Activated CD4-positive, alpha-beta T cell treated with anti-CD3 and anti-CD28 coated beads, Interleukin-2, Interleukin-4, amounts not matched to agents 100 ng/mL and 50 ng/mL, durations not matched to agents 16 hours and 8 hours (primary cell): Measurements from ENCODE around the gene PLSCR4.
"Not testable (repeated sequence)": the region's sequence is repeated elsewhere in the genome, so short reads cannot be mapped to it uniquely, and the experiment has no call there.

Experiments used
- DNase-seq: peaks from one replicate; pipeline ENCODE4 v3.0.0-alpha.2; 2020; ENCODE audit warnings: low spot score

The PLSCR4 gene

GRCh38 chr3:146246526-146246925, 4.4 kb downstream of the PLSCR4 start:
- no peak for DNase-seq

- no peak for DNase-seq
These were observed 7.3 kb downstream of the PLSCR4 start for GRCh38 chr3:146243559-146243958.

DNA sequence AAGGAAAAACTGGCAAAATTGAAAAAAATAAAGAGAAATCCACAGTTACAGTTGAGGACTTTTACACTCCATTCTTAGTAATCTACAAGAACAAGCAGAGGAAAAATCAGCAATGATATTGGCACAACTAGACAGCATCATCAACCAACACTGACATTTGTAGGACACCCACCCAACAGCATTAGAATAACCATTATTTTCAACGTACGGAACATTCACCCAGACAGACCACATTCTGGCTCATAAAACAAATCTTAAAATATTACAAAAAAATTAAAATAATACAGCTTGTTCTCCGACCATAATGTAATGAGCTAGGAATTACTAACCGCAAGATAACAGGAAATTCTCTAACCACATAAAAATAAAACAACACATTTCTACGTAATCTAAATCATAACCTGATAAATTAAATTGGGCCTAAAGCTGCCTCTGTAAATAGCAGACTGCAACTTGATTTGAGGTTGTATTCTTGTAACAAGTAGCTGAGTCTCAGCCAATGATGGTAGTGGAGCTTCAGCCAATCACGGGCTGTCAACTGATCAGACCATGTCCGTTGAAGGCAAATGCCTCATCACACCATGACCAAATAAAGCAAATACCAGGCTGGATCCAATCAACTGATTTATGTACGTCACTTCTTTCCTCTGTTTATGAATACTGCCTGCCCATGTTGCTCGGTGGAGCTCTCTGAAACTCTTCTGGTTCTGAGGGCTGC, 9.2 kb downstream of the PLSCR4 start:
- no peak for DNase-seq

- DNase-seq, result no peak
These were observed 17.4 kb downstream of the PLSCR4 start for GRCh38 chr3:146233487-146233886.

DNA sequence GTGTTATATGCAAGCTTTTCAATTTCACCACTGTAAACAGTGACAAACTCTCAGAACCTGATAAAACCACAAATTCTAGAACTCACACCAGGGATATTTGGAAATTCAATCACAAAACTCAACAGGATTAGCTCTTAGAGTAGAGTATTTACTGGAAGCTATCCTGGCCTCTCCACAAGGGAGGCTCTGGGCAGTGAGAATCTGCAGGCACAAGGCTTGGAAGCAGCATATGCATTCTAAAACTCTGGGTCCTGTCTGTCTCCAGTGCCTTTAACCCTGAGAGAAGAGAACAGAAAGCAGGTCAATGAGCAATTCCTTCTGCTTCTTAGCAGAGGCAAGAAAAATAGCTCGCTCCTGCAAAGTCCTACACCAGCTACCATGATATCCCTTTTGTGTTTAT, 23.4 kb downstream of the PLSCR4 start:
- DNase-seq, result no peak

GRCh38 chr3:146226881-146227280, 24.0 kb downstream of the PLSCR4 start:
- no peak for DNase-seq

DNA sequence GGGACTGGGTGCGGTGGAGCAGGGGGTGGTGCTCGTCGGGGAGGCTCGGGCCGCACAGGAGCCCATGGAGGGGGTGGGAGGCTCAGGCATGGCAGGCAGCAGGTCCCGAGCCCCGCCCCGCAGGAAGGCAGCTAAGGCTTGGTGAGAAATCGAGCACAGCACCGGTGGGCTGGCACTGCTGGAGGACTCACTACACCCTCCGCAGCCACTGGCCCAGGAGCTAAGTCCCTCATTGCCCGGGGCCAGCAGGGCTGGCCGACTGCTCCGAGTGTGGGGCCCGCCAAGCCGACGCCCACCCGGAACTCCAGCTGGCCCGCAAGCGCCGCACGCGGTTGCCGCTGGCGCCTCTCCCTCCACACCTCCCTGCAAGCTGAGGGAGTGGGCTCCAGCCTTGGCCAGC, 25.4 kb downstream of the PLSCR4 start:
- not testable (repeated sequence) for DNase-seq

DNA sequence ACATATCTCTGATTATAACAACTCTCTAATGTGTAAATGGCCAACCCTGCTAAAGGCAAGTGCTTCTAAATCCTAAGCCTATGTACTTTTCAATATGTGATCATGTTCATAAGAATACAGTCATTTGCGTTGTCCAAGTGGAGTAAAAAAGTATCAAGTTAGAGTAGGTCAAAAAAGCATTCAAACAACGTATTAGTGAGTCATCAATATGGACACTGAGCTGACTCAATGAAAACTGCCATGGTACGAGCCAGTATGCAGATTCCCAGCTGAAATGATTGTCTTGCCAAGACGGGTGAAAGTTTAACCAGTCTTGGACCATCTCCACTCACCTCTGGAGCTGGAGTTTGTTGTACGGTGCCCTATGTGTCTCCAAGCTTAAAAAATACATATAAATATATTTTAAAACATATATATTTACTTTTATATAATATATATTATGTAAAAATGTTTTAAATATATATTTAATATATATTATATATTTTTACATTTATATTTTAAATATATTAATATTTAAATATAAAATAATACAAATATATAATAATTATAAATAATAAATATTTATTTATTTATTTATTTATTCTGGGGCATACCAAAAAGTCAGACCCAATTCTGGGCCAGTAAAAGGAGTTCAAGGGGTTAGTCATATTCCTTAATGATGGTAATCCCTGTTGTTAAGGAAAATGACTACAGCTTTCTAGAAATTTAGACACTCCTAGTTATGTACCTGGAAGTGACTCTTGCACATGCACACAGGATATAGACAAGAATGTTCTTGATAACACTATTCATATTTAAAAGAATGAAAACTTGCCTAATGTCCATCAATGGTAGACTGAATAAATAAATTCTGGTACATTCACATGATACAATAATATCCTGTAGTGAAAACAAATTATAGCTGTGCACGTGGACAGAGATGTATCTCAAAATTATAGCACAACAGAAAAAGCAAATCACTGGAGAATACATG, 27.2 kb downstream of the PLSCR4 start:
- DNase-seq, result no peak

GRCh38 chr3:146222204-146223046, 28.5 kb downstream of the PLSCR4 start:
- no peak for DNase-seq

GRCh38 chr3:146221276-146221675, 29.6 kb downstream of the PLSCR4 start:
- no peak for DNase-seq

DNA sequence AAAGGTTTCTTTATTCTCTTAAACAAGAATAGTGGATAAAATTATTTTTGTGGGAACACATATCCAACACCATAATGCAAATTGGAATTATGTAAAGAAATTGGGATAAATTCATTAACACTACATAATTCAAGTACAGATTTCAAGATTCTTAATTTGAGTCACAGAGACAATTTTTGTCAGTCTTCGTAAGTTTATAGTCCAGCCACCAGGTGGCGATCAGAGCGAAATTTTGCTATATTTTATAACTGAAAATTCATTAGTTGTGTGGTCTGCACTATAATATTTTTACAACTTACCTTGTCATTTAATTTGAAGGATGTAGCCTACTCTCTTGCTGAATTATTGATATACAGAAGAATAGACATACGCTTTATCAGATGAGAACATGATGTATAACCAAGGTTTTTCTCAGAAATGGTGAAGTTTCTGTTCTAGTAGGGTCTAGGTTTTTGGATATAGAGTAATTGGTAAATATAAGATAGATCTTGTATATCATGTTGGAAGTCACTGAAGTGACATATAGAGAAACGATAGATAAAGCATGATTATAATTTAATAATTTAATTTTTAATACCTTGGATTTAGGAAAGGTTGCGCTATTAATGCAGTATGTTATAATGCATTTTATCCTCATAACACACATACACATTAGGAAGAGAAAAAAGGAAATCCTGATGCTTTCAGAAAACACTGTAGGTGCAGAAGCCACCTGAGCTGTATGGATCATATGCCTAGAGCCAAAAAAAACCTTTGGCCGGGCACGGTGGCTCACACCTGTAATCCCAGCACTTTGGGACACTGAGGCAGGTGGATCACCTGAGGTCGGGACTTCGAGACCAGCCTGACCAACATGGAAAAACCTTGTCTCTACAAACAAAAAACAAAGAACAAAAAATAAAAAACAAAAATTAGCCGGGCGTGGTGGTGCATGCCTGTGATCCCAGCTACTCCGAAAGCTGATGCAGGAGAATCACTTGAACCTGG, 31.7 kb downstream of the PLSCR4 start:
- DNase-seq, result peak; percentile 28

DNA sequence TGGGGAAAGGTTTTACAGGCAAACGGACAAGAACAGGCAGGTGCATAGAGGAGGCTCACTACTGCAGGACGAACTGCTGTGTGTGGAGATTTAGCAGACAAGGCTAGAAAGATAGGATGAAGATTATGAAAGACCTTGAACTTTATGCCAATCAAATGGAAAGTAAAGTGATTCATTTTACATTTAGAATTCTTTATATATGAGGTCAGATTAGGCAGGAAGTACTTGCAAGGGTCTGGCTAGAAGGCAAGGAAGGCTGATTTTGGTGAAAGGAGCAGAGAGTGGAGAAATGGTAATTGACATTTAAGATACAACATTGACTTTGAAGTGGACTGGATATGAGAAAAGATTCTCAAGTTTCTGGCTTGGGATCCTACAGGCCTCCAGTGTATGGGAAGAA, 33.6 kb downstream of the PLSCR4 start:
- no peak for DNase-seq

DNA sequence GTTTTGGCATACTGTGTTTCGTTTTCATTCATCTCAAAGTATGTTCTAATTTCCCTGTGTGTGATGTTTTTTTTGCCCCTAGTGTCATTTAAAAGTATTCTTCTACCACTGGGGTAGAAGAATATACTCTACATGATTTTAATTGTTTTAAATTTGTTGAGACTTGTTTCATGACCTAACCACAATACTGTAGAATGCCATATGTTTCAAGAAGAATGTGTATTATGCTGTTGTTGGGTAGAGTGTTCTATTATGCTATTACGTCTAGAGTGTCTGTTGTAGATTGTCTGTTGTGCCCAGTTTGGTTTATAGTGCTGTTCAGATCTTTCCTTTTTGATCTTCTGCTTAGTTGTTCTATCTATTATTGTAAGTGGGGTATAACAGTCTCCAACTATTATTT, 36.4 kb downstream of the PLSCR4 start:
- DNase-seq, result no peak

- no peak for DNase-seq
These were observed 41.5 kb downstream of the PLSCR4 start for GRCh38 chr3:146209371-146209770.

- no peak for DNase-seq
These were observed 47.1 kb downstream of the PLSCR4 start for GRCh38 chr3:146203776-146204175.

- DNase-seq, result no peak
These were observed 50.3 kb downstream of the PLSCR4 start for GRCh38 chr3:146200461-146201220.

DNA sequence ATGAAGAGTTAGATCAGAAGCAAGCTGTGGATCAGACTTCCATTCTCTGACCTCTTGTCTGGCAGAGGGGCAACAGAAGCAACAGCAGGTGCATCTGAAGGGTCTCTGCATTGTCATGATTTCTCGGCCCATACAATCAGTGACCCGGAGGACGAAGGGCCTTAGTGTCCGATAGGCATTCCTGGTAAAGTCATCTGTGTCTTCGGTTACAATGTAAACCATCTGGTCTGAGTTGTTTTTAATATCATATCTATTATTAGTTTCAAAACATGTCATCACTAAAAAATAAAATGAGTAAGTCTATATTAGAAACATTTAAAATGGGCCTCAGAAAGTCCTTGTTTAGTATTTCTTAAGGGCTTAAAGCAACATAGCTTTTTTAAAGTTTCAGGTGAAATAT, 51.1 kb downstream of the PLSCR4 start:
- no peak for DNase-seq

DNA sequence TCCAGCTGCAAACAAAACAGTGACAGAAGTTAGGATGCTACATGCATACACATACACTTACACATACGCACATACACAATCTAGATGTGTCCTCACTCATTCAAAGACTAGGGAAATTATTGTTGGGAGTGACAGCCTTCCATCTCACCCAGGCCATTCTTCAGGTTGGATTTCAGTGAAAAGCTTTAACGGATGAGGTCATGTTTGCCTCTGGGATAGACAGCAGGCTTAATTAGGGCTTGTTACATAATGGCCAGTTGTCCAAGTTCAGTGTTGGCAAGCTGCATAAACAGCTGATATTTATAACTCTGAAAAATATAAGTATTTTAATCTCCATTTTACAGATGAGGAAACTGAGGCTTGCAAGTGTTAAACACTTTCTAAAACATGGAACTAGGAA, 54.1 kb downstream of the PLSCR4 start:
- no peak for DNase-seq

DNA sequence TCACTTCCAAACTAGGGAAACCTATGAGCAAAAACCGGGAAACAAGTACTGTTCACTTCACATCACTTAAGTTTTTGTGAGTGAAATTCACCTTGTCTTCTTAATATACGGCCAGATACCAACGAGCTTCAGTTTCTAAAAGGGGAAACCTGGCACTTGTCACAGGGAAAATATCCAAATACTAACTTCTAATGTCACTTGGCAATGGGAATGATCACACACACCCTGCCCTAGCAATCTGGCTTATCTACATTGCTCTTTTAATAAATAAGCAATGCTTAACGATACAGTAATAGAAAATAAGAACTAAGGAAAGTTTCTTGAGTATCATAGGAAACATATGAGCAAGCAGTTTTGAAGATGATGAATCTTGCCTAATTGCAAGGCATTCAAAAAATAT, 55.3 kb downstream of the PLSCR4 start:
- DNase-seq, result no peak

GRCh38 chr3:146195030-146195429, 55.9 kb downstream of the PLSCR4 start:
- DNase-seq, result no peak
